Ovary (tissue), 9 donors: Measurements from ENCODE around the gene BRDT. TPM values are rescaled to one million over a fixed set of nuclear protein-coding genes. Genes with fewer than 3 reads are reported as not detected.

ENCODE experiments used
- DNase-seq, 5 donors: peaks; one replicate each; pipeline ENCODE4 v3.0.0-alpha.2; 2019 to 2020
- H3K27ac ChIP-seq, 2 donors: fragments of 200-600 bp; one replicate each; pipeline versions ENCODE4 v1.5.1 to v1.8.0; 2019 to 2022
- H3K27me3 ChIP-seq: fragments of 200-600 bp; one replicate; pipeline ENCODE4 v1.8.0; 2022
- H3K36me3 ChIP-seq: fragments of 200-600 bp; sonication (generic); one replicate; pipeline ENCODE4 v1.5.1; 2019
- H3K4me1 ChIP-seq: one replicate; pipeline ENCODE4 v1.8.1; 2013; ENCODE audit warnings: mild to moderate bottlenecking, moderate library complexity; ENCODE audit not compliant: insufficient read depth
- H3K4me3 ChIP-seq: fragments of 200-600 bp; sonication (generic); one replicate; pipeline ENCODE4 v1.5.1; 2017
- H3K9me3 ChIP-seq, 2 donors: fragments of 200-600 bp in 1 of 2; sonication (generic) in 1 of 2; one replicate each; pipeline versions ENCODE4 v1.5.1 to v1.8.1; 2013 to 2019; ENCODE audit warnings: mild to moderate bottlenecking in 1 of 2, moderate library complexity in 1 of 2
- CTCF ChIP-seq, 3 donors: fragments of 450-650 bp in 2 of 3; fragments of 200-600 bp in 1 of 3; IDR thresholded peaks; one replicate each; pipeline versions ENCODE4 v1.5.1 to v1.8.0; 2016 to 2022; ENCODE audit warnings: antibody characterized with exemption in 3 of 3, mild to moderate bottlenecking in 1 of 3
- EP300 ChIP-seq: sonication (generic); formaldehyde crosslinking; IDR thresholded peaks from one replicate; pipeline ENCODE4 v1.6.1; 2017; ENCODE audit warnings: antibody characterized with exemption
- POLR2A ChIP-seq: fragments of 450-650 bp; IDR thresholded peaks from one replicate; pipeline ENCODE4 v1.6.1; 2017; ENCODE audit warnings: antibody characterized with exemption, mild to moderate bottlenecking, moderate library complexity
- WGBS, 3 donors: extraction: QIAGEN DNeasy Blood & Tissue Kit in 1 of 3; methylation state at CpG; one replicate each; pipeline versions ENCODE4 v1.1.5 to v1.1.7; 2013 to 2017; 5-methylcytosine and 5-hydroxymethylcytosine counted together
- intact Hi-C, 4 donors: fragments of 100-400 bp; cut with DNase I; formaldehyde crosslinking; loops; one replicate each; pipeline versions ENCODE4 v1.11.0 to v1.15.1; 2022 to 2023
- polyA plus RNA-seq, 2 donors: library from polyadenylated mRNA; stranded (reverse); fragments of 200-250 nt in 1 of 2; fragments of 350-450 nt in 1 of 2; fragmentation: Illumina TruSeq in 1 of 2; extraction: RNeasy Lipid Tissue Mini Kit (QIAGEN cat#74804) in 1 of 2; gene quantifications; one replicate each; pipeline ENCODE4 v1.2.3, GENCODE V29; 2013 to 2014
- total RNA-seq, 7 donors: library from RNA; depleted of rRNA in 2 of 7; stranded (reverse); fragments of >200 nt in 2 of 7; fragmentation: NEBNext Ultra II Directional in 3 of 7; extraction: Animal tissue kit (Norgen Biotek cat#: 25700) in 3 of 7; gene quantifications; one replicate each; pipeline versions ENCODE4 v1.1.0 to v1.2.4, GENCODE V29; 2016 to 2023
- donor health status: DM: no; HTN: no; CAD: no; lungs with moderate emphysema.
- donor health status: DM: no; HTN: no; CAD: no.
- donor health status: Bipolar disorder and iron deficiency.
- donor health status: DM: yes; HTN: yes; CAD: no.
- donor health status: DM: no; HTN: no; CAD: no.
- donor health status: DM: yes; HTN: yes; CAD: no.

Gene BRDT
- total and polyA plus RNA-seq, 9 donors: 0.17 TPM; not detected in 8

- TF ChIP-seq CTCF (IDR thresholded peaks at IDR 0.05): no peak
- TF ChIP-seq POLR2A: no peak
- TF ChIP-seq EP300: no peak
- WGBS, 3 donors: 36 to 44% (median 42%) methylated on average over 3 of the region's 3 CpGs
- Histone ChIP-seq H3K27ac (no peak overlapping the region), H3K27me3 (no peaks in the 10 kb centered on the region), H3K4me1 (no peaks in the 10 kb centered on the region), H3K4me3 (no peak overlapping the region), H3K36me3 (no peaks in the 10 kb centered on the region), H3K9me3 (no peaks in the 10 kb centered on the region)
- intact Hi-C loops: no loop called here
- DNase-seq: no peak
These were observed 36.2 kb upstream of the BRDT start for GRCh38 chr1:91913018-91913417.

DNA sequence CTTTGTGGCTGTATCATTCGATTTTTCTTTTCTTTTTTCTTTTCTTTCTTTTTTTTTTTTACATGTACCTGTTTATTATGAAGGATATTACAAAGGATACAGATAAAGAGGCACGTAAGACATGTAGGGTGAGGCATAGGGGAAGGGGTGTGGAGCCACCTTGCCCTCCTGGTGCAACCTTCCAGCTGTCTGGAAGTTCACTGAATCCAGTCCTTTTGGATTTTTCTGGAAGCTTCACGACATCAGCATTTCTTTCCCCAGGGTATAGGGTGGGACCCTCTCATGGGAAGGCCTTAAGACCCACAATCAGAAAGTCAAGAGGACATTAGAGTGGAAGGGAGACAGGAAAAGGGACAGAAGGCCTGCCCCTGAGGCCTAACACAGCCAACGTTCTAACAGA is 33.2 kb upstream of the BRDT start:
- DNase-seq: no peak
- Histone ChIP-seq H3K4me3 (no peak overlapping the region), H3K27me3 (no peaks in the 10 kb centered on the region), H3K27ac (no peak overlapping the region), H3K4me1 (no peaks in the 10 kb centered on the region), H3K9me3 (no peaks in the 10 kb centered on the region), H3K36me3 (no peaks in the 10 kb centered on the region)
- 75 to 87% (median 86%) methylated on average over 4 of the region's 4 CpGs for WGBS, 3 donors
- intact Hi-C loops: no loop called here
- TF ChIP-seq CTCF (IDR thresholded peaks at IDR 0.05): no peak
- no peak for TF ChIP-seq POLR2A
- no peak for TF ChIP-seq EP300

DNA sequence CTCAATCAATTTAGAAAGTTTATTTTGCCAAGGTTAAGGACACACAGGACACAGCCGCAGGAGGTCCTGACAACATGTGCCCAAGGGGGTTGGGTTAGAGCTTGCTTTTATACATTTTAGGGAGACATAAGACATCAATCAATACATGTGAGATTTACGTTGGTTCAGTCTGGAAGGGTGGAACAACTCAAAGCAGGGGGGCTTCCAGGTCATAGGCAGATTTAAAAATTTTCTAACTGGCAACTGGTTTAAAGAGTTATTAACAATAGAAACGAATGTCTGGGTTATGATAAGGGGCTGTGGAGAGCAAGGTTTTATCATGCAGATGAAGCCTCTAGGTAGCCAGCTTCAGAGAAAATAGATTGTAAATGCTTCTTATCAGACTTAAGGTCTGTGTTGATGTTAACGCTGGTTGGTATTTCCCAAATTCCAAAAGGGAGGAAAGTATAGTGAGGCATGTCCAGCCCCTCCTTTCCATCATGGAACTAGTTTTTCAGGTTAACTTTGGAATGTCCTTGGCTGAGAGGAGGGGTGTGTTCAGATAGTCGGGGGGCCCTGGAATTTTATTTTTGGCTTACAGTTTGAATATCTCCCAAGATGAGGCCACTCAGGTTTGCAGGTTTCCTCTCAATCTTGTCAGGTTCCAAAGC is 32.3 kb upstream of the BRDT start:
- no peak for DNase-seq
- no peaks in the 10 kb centered on the region for H3K36me3 ChIP-seq
- TF ChIP-seq EP300: no peak
- no peak for TF ChIP-seq CTCF (IDR thresholded peaks at IDR 0.05)
- TF ChIP-seq POLR2A: no peak
- WGBS, 3 donors: 52 to 67% (median 55%) methylated on average over 5 of the region's 5 CpGs
- intact Hi-C loops: no loop called here
- no peaks in the 10 kb centered on the region for H3K27me3 ChIP-seq
- H3K4me3 ChIP-seq: no peak overlapping the region
- no peaks in the 10 kb centered on the region for H3K4me1 ChIP-seq
- H3K27ac ChIP-seq: no peak overlapping the region
- no peaks in the 10 kb centered on the region for H3K9me3 ChIP-seq

GRCh38 chr1:91919962-91920361 is 29.2 kb upstream of the BRDT start:
- WGBS, 3 donors: 67 to 85% (median 78%) methylated on average over 8 of the region's 8 CpGs
- Histone ChIP-seq H3K4me3 (no peak overlapping the region), H3K36me3 (no peaks in the 10 kb centered on the region), H3K27ac (no peak overlapping the region), H3K27me3 (no peaks in the 10 kb centered on the region), H3K9me3 (no peaks in the 10 kb centered on the region), H3K4me1 (no peaks in the 10 kb centered on the region)
- no peak for TF ChIP-seq EP300
- no peak for TF ChIP-seq POLR2A
- no peak for TF ChIP-seq CTCF (IDR thresholded peaks at IDR 0.05)
- no peak for DNase-seq
- intact Hi-C loops: loop anchor here in 1 of 4 donors (10.0 kb wide), 1 partner anchor 375 kb away; the partner anchor contains the start of genes GLMN and RPAP2
